C1 segment of cervical spinal cord (tissue), 14 donors: ENCODE measurements around the gene HTR2B.
"Not testable (repeated sequence)": the region's sequence is repeated elsewhere in the genome, so short reads cannot be mapped to it uniquely, and the experiment has no call there.

ENCODE experiments used
- DNase-seq, 14 donors: peaks; one replicate each; lab custom pipeline; 2025; lab: John Stamatoyannopoulos, UW

The HTR2B gene

DNA sequence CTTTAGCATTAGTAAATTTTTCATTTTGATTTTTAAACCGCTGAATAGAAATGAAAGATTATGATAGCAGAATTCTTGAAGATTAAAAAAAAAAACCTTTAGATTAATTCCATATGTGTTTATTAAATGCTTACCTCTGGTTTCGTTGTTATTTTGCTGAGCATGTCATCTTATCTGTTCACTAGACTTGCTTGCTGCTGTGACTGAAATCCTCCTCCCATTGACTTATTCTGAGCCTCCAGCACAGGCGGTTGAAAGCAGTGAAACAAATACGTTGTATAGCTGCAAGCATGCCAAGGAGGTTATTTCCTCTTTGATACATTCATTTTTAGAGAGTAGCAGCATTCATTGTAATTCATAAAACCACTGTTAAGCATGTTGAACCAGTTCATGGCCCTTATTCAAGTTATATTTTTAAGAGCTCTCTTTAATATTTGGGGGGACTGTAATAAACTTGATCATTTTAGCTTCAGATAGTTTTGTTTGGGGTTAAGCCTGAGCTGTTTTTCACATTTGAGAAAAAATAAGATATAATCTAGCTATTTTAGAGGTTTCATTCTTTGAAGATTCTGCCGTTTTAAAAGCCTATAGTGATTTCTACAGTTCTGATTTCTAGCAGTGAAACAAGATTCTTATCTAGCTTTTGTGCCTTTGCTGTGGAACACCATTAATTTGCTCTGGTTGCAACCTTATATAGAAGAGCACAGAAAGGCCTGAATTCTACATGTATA is at the start of gene HTR2B:
HTR2B (minus strand) TSS at position 205 of the 731 bp plus-strand sequence. CDS start 1,278 bp downstream, outside the sequence.
- no peak for DNase-seq

DNA sequence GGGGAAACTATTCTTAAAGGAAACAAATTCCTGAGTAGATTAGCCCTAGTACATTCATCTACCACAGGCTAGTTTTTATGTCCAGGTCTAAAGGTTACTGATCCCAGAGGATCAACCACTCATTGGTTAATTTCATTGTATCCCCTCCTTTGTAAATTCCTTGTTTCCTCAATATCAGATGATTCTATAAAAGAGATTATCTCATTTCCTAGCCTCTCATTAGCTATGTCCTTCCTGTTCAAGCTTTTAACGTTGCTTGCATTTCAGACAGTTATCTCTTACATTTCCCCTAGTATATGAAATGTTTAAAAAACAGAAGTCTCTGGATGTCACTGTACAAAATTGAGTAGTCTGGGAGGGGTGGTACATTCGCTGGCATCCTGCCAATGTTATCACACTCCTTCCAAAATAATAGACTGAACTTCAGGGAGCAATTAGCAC is 49.4 kb upstream of the HTR2B start:
- DNase-seq: no peak

DNA sequence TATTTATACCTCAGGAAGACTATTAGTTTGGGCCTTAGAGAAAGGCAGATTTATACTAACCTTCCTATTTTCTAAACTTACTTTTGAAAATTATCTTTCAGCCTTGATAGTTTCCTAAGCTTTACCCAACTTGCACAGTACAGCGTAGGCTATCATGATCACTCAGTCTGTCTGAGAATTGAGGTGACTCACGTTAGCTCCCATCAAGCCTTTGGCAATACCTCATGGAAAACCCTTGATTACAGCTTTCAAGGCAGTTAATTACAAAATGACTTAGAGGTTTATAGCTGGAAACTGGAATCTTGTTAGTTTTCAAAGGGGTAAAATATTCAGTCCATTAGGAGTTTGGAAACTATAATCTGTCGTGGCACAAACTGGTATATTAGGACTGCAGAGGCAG is 47.2 kb upstream of the HTR2B start:
- no peak for DNase-seq

DNA sequence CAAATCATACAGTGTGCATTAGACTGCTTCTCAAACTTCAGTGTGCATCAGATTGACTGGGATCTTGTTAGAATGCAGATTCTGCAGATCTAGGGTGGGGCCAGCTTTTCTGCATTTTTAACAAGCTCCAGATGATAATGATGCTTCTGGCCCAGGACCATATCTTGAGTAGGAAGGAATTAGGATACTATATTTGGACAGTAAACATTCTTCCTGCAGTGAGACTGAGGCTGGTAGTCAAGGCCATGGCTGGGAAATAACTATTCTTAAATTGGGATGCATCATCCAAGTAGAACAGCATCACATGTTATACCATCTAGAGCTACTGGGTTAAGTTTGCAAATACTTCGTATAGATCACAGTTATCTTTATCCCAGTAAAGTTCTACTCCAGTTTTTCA is 45.2 kb upstream of the HTR2B start:
- DNase-seq: no peak

DNA sequence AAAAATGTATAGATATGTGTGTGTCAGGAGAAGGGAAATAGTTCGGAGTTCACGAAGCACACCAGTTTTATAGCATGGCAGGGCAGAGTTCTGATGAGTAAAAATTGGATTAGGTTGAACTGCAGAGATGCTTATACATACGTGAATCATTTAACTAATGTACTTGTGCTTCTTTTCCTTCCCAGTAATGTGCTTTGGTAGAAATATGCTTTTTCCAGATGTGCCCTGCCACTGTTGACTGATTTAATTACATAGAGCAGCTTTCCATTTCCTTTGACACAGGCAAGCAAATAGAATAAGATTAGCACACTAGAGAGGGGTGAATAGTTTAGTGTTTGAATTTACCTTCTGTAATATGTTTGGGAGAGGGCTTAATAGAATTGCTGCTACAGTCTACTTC is 44.6 kb upstream of the HTR2B start:
- no peak for DNase-seq

DNA sequence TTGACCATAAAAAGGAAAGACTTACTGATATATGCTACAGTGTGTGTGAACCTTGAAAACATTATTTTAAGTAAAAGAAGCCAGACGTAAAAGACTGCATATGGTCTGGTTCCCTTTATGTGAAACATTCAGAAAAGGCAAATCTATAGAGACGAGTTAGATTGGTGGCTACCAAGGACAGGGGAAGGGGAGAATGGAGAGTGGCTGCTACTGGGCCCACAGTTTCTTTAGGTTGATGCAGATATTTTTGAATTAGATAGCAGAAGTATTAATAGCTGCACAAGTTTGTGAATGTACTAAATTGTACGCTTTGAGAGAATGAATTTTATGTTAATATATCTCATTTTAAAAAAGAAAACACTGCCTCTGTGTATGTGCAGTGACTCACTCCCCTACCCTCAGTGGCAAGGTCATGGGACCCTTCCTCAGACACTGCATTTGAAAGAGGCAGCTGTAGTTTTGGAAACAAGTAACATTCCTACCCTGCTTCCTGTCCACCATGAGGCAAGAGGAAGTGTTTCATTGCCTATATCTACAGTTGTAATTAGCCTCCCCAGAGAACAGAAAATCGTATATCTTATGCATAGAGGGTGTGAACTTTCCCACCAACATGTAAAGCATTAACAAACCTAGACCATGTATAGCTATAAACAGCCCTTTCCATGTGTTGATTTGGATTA is 43.8 kb upstream of the HTR2B start:
- no peak for DNase-seq

- no peak for DNase-seq
Observed at GRCh38 chr2:231167745-231168459, 43.1 kb upstream of the HTR2B start.

- DNase-seq: no peak
Observed at GRCh38 chr2:231163414-231164095, 38.7 kb upstream of the HTR2B start.

DNA sequence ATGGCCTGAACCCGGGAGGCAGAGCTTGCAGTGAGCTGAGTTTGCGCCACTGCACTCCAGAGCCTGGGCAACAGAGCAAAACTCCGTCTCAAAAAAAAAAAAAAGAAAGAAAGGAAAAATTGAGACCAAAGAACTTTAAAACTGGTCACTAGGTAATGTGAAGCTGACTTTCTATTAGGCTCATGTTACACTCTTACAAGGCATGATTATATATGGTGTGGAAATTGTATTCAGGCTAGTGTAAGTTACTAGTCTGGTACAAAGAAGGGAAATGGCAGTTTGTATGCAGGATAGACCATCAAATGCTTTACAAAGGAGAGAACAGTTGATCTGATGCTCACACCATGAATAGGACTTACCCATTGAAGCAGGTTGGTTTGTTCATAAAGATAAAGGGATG is 38.2 kb upstream of the HTR2B start:
- no peak for DNase-seq

DNA sequence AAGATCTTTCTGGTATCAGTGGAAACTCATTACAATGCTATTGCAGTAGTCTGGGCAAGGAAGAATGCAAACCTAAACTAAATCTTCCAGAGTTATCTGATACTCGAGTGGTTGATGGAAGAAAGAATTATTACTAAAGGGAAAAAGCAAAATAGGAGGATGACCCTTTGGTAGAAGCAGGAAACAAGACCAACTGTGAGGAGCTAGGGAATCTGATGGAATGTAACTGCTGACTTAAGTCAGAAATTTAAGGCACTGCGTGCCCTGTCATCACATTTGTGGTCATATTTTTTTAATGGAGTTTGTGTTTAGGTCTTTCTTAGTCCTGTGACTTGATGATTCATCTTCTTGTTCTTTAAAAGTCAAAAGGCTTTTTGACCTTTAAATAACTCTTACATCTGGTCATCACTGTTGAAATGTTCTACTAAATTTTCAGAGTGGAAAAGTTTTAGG is 37.1 kb upstream of the HTR2B start:
- no peak for DNase-seq

DNA sequence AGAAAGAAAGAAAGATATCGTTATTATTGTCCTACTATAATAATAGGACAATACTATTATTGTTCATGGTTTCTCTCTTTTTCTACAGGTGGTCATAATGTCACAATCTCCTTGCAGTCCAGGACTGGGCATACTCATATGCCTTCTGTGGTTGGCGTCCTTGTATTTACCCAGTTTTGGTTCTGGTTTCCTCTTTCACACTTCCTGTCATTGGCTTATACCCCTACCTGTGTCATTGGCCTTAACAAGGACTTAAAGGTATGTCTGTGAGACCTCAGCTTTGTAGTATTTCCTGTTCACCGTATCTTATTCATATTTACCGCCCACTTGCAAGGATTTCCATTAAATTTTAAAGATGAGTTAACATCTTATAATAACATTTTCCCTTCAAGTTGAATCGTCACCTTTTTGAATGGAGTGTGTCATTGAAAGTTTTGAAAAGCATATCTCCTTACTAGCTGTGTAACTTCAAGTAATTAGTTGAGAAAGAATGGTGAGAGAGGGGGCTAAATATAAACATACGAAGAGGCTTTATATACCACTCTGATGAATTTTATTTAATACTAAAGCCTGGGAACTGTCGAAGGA is 36.5 kb upstream of the HTR2B start:
- DNase-seq: no peak

- no peak for DNase-seq
Observed at GRCh38 chr2:231160701-231161100, 35.9 kb upstream of the HTR2B start.

DNA sequence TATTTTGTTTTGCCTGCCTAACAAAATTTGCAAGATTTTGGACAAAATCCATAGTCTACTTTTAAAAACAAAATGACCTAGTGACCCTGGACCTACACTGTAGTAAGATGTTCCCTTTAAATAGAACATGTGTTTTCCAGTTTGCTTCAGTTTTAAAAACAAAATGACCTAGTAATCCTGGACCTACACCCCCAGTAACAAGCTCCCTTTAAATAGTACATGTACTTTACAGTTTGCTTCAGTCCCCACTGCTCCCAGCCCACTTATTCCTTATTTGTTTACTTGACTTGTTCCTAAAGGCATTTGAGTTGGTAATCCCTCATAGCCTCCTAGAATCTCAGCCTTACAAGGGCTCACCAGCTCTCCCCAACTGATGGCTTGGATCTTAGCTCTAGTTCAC is 34.5 kb upstream of the HTR2B start:
- DNase-seq: no peak

- DNase-seq: no peak
Observed at GRCh38 chr2:231152800-231153557, 28.1 kb upstream of the HTR2B start.

DNA sequence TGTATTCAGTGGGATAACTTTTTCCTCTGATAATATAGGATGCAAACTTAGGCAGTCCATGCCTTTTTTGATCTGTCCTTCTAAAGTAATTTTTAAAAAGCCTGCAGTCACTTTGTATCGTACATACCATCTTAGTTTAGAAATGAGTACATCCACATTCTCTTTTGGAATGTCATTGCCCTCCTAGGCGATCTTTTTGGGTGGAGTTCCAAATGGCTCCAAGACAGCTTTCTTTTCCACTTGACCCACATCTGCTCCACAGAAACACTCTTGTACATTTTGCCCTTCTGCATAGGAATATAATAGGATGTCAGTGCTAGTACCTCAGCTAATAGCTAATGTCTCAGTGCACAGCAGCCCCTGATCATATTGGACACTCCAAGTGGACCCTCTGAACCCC is 21.8 kb upstream of the HTR2B start:
- DNase-seq: no peak

GRCh38 chr2:231144896-231145295 is 20.1 kb upstream of the HTR2B start:
- DNase-seq: no peak

DNA sequence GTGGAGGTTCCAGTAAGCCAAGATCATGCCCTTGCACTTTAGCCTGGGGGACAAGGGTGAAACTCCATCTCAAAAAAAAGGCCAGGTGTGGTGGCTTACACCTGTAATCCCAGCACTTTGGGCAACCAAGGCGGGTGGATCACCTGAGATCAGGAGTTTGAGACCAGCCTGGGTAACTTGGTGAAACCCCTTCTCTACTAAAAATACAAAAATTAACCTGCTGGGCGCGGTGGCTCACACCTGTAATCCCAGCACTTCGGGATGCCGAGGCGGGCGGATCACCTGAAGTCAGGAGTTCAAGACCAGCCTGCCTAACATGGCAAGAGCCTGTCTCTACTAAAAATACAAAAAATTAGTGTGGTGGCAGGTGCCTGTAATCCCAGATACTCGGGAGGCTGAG is 16.0 kb upstream of the HTR2B start:
- not testable (repeated sequence) for DNase-seq

GRCh38 chr2:231139796-231140195 is 15.0 kb upstream of the HTR2B start:
- no peak for DNase-seq

GRCh38 chr2:231138699-231139098 is 13.9 kb upstream of the HTR2B start:
- DNase-seq: no peak

GRCh38 chr2:231134910-231135655 is 10.2 kb upstream of the HTR2B start:
- DNase-seq: no peak
